CD8-positive, alpha-beta memory T cell (primary cell): ENCODE measurements around the gene DYNC1H1. TPM values are rescaled to one million over a fixed set of nuclear protein-coding genes. Genes with fewer than 3 reads are reported as not detected.

ENCODE experiments used
- CTCF ChIA-PET: fragments of 350-600 bp; sonication (Branson Sonifier 250); formaldehyde crosslinking; loops from one replicate; lab custom pipeline; 2021; ENCODE audit warnings: antibody characterized with exemption; lab: Charles Lee
- POLR2A ChIA-PET: fragments of 350-600 bp; sonication (Branson Sonifier 250); formaldehyde crosslinking; loops from one replicate; lab custom pipeline; 2021; ENCODE audit warnings: antibody characterized with exemption; lab: Charles Lee
- DNase-seq, 5 donors: peaks; one replicate each; pipeline versions ENCODE4 v3.0.0 to v3.0.0-alpha.2; 2020 to 2022; ENCODE audit warnings: mixed read lengths in 1 of 5
- H3K27ac ChIP-seq: one replicate; pipeline ENCODE4 v1.7.0; 2013; ENCODE audit warnings: low read depth, mild to moderate bottlenecking, low read length, moderate library complexity
- H3K27me3 ChIP-seq: 2 replicates; pipeline ENCODE4 v1.7.0; 2013; ENCODE audit warnings: low read length, mild to moderate bottlenecking; ENCODE audit not compliant: insufficient read depth, poor library complexity, severe bottlenecking
- H3K36me3 ChIP-seq: 2 replicates; pipeline ENCODE4 v1.7.0; 2013; ENCODE audit warnings: mild to moderate bottlenecking, low read length, moderate library complexity; ENCODE audit not compliant: insufficient read depth
- H3K4me1 ChIP-seq: 2 replicates; pipeline ENCODE4 v1.7.0; 2013; ENCODE audit warnings: mild to moderate bottlenecking, low read length, moderate library complexity; ENCODE audit not compliant: insufficient read depth
- H3K4me3 ChIP-seq: 2 replicates; pipeline ENCODE4 v1.7.0; 2013; ENCODE audit warnings: mild to moderate bottlenecking, low read length
- H3K9me3 ChIP-seq: 2 replicates; pipeline ENCODE4 v1.7.0; 2013; ENCODE audit warnings: mild to moderate bottlenecking, low read length
- H3K27ac Mint-ChIP-seq, 8 donors: one replicate each; pipeline ENCODE4 v1.8.0; 2020 to 2021; ENCODE audit warnings: mixed read lengths in 8 of 8, mild to moderate bottlenecking in 6 of 8, inconsistent platforms in 3 of 8, moderate library complexity in 3 of 8
- H3K27me3 Mint-ChIP-seq, 2 donors: one replicate each; pipeline ENCODE4 v1.8.0; 2020 to 2021; ENCODE audit warnings: mixed read lengths in 2 of 2, mild to moderate bottlenecking in 1 of 2, moderate library complexity in 1 of 2
- H3K36me3 Mint-ChIP-seq, 3 donors: one replicate each; pipeline ENCODE4 v1.8.0; 2020 to 2021; ENCODE audit warnings: mixed read lengths in 3 of 3, inconsistent platforms in 1 of 3, mild to moderate bottlenecking in 1 of 3
- H3K4me1 Mint-ChIP-seq, 3 donors: one replicate each; pipeline ENCODE4 v1.8.0; 2020 to 2021; ENCODE audit warnings: mixed read lengths in 3 of 3, inconsistent platforms in 1 of 3, mild to moderate bottlenecking in 1 of 3
- H3K4me3 Mint-ChIP-seq, 7 donors: one replicate each; pipeline ENCODE4 v1.8.0; 2020 to 2021; ENCODE audit warnings: mixed read lengths in 7 of 7, mild to moderate bottlenecking in 6 of 7, moderate library complexity in 4 of 7, inconsistent platforms in 2 of 7
- H3K9me3 Mint-ChIP-seq, 5 donors: one replicate each; pipeline ENCODE4 v1.8.0; 2020 to 2022; ENCODE audit warnings: mixed read lengths in 5 of 5, mild to moderate bottlenecking in 3 of 5, moderate library complexity in 2 of 5, inconsistent platforms in 1 of 5
- polyA plus RNA-seq: library from polyadenylated mRNA; unstranded; fragments of 300-500 nt; fragmentation: Illumina TruSeq; gene quantifications from one replicate; pipeline ENCODE4 v1.2.3, GENCODE V29; 2021
- total RNA-seq, 2 experiments: library from RNA; stranded (reverse); gene quantifications; one replicate each; pipeline ENCODE4 v1.2.3, GENCODE V29; 2021

Gene DYNC1H1
- total and polyA plus RNA-seq, 3 experiments from 2014 or later, result 59.7 to 249 (median 241) TPM

- Mint-ChIP-seq H3K27me3 (no peaks in the 10 kb centered on the region), H3K27ac (peak overlapping the region in 3 of 8 donors; percentile 11 to 45 (median 20)), H3K9me3 (no peaks in the 10 kb centered on the region), H3K4me3 (no peak overlapping the region), H3K4me1 (no peaks in the 10 kb centered on the region), H3K36me3 (peaks cover 16 to 91% (median 42%) of the 10 kb centered on the region in 3 donors)
- H3K4me1 ChIP-seq, result no peaks in the 10 kb centered on the region
- H3K9me3 ChIP-seq, result no peaks in the 10 kb centered on the region
- H3K27ac ChIP-seq, result no peak overlapping the region
- peaks cover 80% of the 10 kb centered on the region for H3K36me3 ChIP-seq
- CTCF ChIA-PET, result no interaction called here
- H3K27me3 ChIP-seq, result no peaks in the 10 kb centered on the region
- no peak overlapping the region for H3K4me3 ChIP-seq
- no peak for DNase-seq
- POLR2A ChIA-PET, result no interaction called here
Observed at GRCh38 chr14:102029956-102030355, 65.6 kb downstream of the DYNC1H1 start.

GRCh38 chr14:102033241-102033640 lies 68.9 kb downstream of the DYNC1H1 start:
- Histone ChIP-seq H3K4me1 (no peaks in the 10 kb centered on the region), H3K36me3 (peaks cover 80% of the 10 kb centered on the region), H3K27ac (no peak overlapping the region), H3K9me3 (no peaks in the 10 kb centered on the region), H3K27me3 (no peaks in the 10 kb centered on the region), H3K4me3 (no peak overlapping the region)
- Mint-ChIP-seq H3K27ac (peak overlapping the region in 1 of 8 donors; percentile 13), H3K36me3 (peaks cover 12 to 87% (median 44%) of the 10 kb centered on the region in 3 donors), H3K27me3 (no peaks in the 10 kb centered on the region), H3K4me3 (no peak overlapping the region), H3K4me1 (no peaks in the 10 kb centered on the region), H3K9me3 (no peaks in the 10 kb centered on the region)
- ChIA-PET CTCF (interaction anchor here (1.8 to 2.4 kb wide), 2 partner anchors 30 to 64 kb away, joined by 3 to 13 read pairs; no protein-coding TSS in a partner anchor), POLR2A (interaction anchor here (0.5 kb wide), 1 partner anchor 74 kb away, joined by 3 read pairs; no protein-coding TSS in a partner anchor)
- DNase-seq, result no peak

GRCh38 chr14:102034301-102034700 lies 69.9 kb downstream of the DYNC1H1 start:
- Histone ChIP-seq H3K36me3 (peaks cover 79% of the 10 kb centered on the region), H3K4me3 (no peak overlapping the region), H3K27ac (no peak overlapping the region), H3K27me3 (no peaks in the 10 kb centered on the region), H3K4me1 (no peaks in the 10 kb centered on the region), H3K9me3 (no peaks in the 10 kb centered on the region)
- CTCF ChIA-PET, result interaction anchor here (2.4 kb wide), 1 partner anchor 63 kb away, joined by 13 read pairs; no protein-coding TSS in a partner anchor
- POLR2A ChIA-PET, result no interaction called here
- no peak overlapping the region for H3K4me3 Mint-ChIP-seq
- H3K9me3 Mint-ChIP-seq, result no peaks in the 10 kb centered on the region
- H3K27me3 Mint-ChIP-seq, result no peaks in the 10 kb centered on the region
- DNase-seq, result no peak
- H3K4me1 Mint-ChIP-seq, result no peaks in the 10 kb centered on the region
- no peak overlapping the region for H3K27ac Mint-ChIP-seq
- peaks cover 12 to 87% (median 41%) of the 10 kb centered on the region in 3 donors for H3K36me3 Mint-ChIP-seq

GRCh38 chr14:102035914-102036313 lies 71.5 kb downstream of the DYNC1H1 start:
- Mint-ChIP-seq H3K4me1 (no peaks in the 10 kb centered on the region), H3K36me3 (peaks cover 12 to 87% (median 34%) of the 10 kb centered on the region in 3 donors), H3K27ac (peak overlapping the region in 1 of 8 donors; percentile 88), H3K9me3 (no peaks in the 10 kb centered on the region), H3K4me3 (no peak overlapping the region), H3K27me3 (no peaks in the 10 kb centered on the region)
- Histone ChIP-seq H3K27me3 (no peaks in the 10 kb centered on the region), H3K4me1 (no peaks in the 10 kb centered on the region), H3K36me3 (peaks cover 78% of the 10 kb centered on the region), H3K9me3 (no peaks in the 10 kb centered on the region), H3K4me3 (no peak overlapping the region), H3K27ac (no peak overlapping the region)
- ChIA-PET CTCF (no interaction called here), POLR2A (no interaction called here)
- DNase-seq, result no peak

GRCh38 chr14:102037686-102038085 lies 73.3 kb downstream of the DYNC1H1 start:
- no peak overlapping the region for H3K4me3 Mint-ChIP-seq
- peak overlapping the region in 1 of 8 donors; percentile 1 for H3K27ac Mint-ChIP-seq
- Histone ChIP-seq H3K9me3 (no peaks in the 10 kb centered on the region), H3K4me1 (no peaks in the 10 kb centered on the region), H3K4me3 (no peak overlapping the region), H3K36me3 (peaks cover 83% of the 10 kb centered on the region), H3K27ac (no peak overlapping the region), H3K27me3 (no peaks in the 10 kb centered on the region)
- no peaks in the 10 kb centered on the region for H3K27me3 Mint-ChIP-seq
- H3K4me1 Mint-ChIP-seq, result no peaks in the 10 kb centered on the region
- no peaks in the 10 kb centered on the region for H3K9me3 Mint-ChIP-seq
- ChIA-PET CTCF (no interaction called here), POLR2A (interaction anchor here (1.2 kb wide), 1 partner anchor 10 kb away, joined by 3 read pairs; no protein-coding TSS in a partner anchor)
- DNase-seq, result no peak
- peaks cover 16 to 92% (median 38%) of the 10 kb centered on the region in 3 donors for H3K36me3 Mint-ChIP-seq

- H3K4me3 Mint-ChIP-seq, result peak overlapping the region in 1 of 7 donors; percentile 27
- peaks cover 83% of the 10 kb centered on the region for H3K36me3 ChIP-seq
- H3K4me3 ChIP-seq, result no peak overlapping the region
- H3K27me3 ChIP-seq, result no peaks in the 10 kb centered on the region
- no peaks in the 10 kb centered on the region for H3K4me1 Mint-ChIP-seq
- DNase-seq, result no peak
- no peaks in the 10 kb centered on the region for H3K4me1 ChIP-seq
- ChIA-PET CTCF (no interaction called here), POLR2A (no interaction called here)
- no peak overlapping the region for H3K27ac Mint-ChIP-seq
- no peaks in the 10 kb centered on the region for H3K9me3 Mint-ChIP-seq
- H3K27me3 Mint-ChIP-seq, result no peaks in the 10 kb centered on the region
- H3K9me3 ChIP-seq, result no peaks in the 10 kb centered on the region
- peaks cover 10 to 91% (median 31%) of the 10 kb centered on the region in 3 donors for H3K36me3 Mint-ChIP-seq
- no peak overlapping the region for H3K27ac ChIP-seq
Observed at GRCh38 chr14:102039157-102039556, 74.8 kb downstream of the DYNC1H1 start.

GRCh38 chr14:102040153-102040552 lies 75.8 kb downstream of the DYNC1H1 start:
- ChIA-PET POLR2A (no interaction called here), CTCF (no interaction called here)
- H3K9me3 Mint-ChIP-seq, result no peaks in the 10 kb centered on the region
- DNase-seq, result no peak
- H3K4me3 Mint-ChIP-seq, result no peak overlapping the region
- no peak overlapping the region for H3K27ac Mint-ChIP-seq
- Histone ChIP-seq H3K4me3 (no peak overlapping the region), H3K27me3 (no peaks in the 10 kb centered on the region), H3K36me3 (peaks cover 85% of the 10 kb centered on the region), H3K9me3 (no peaks in the 10 kb centered on the region), H3K27ac (no peak overlapping the region), H3K4me1 (no peaks in the 10 kb centered on the region)
- peaks cover 10 to 95% (median 28%) of the 10 kb centered on the region in 3 donors for H3K36me3 Mint-ChIP-seq
- no peaks in the 10 kb centered on the region for H3K4me1 Mint-ChIP-seq
- no peaks in the 10 kb centered on the region for H3K27me3 Mint-ChIP-seq

- Histone ChIP-seq H3K27ac (no peak overlapping the region), H3K4me1 (no peaks in the 10 kb centered on the region), H3K36me3 (peaks cover 67% of the 10 kb centered on the region), H3K27me3 (no peaks in the 10 kb centered on the region), H3K9me3 (no peaks in the 10 kb centered on the region), H3K4me3 (no peak overlapping the region)
- H3K27ac Mint-ChIP-seq, result no peak overlapping the region
- CTCF ChIA-PET, result interaction anchor here (2.1 kb wide), 1 partner anchor 54 kb away, joined by 8 read pairs; no protein-coding TSS in a partner anchor
- H3K4me3 Mint-ChIP-seq, result no peak overlapping the region
- peaks cover 3 to 89% (median 13%) of the 10 kb centered on the region in 3 donors for H3K36me3 Mint-ChIP-seq
- no peak for DNase-seq
- no peaks in the 10 kb centered on the region for H3K27me3 Mint-ChIP-seq
- POLR2A ChIA-PET, result no interaction called here
- H3K9me3 Mint-ChIP-seq, result no peaks in the 10 kb centered on the region
- H3K4me1 Mint-ChIP-seq, result no peaks in the 10 kb centered on the region
Observed at GRCh38 chr14:102042699-102043098, 78.3 kb downstream of the DYNC1H1 start.
